DOHH2 (cell line): ENCODE measurements around the gene NDUFA12.

Experiments
- CTCF ChIP-seq: fragments of 200-600 bp; sonication (generic); IDR thresholded peaks from one replicate; pipeline ENCODE4 v1.5.1; 2014; ENCODE audit warnings: antibody characterized with exemption, mild to moderate bottlenecking, low read depth, low read length; ENCODE audit not compliant: poor library complexity, severe bottlenecking
- EZH2phosphoT487 ChIP-seq: fragments of 200-600 bp; sonication (generic); IDR thresholded peaks from 2 replicates; pipeline ENCODE4 v1.6.1; 2017; ENCODE audit warnings: borderline replicate concordance, mild to moderate bottlenecking, antibody characterized with exemption, low read length, moderate library complexity, mixed read lengths

DNA sequence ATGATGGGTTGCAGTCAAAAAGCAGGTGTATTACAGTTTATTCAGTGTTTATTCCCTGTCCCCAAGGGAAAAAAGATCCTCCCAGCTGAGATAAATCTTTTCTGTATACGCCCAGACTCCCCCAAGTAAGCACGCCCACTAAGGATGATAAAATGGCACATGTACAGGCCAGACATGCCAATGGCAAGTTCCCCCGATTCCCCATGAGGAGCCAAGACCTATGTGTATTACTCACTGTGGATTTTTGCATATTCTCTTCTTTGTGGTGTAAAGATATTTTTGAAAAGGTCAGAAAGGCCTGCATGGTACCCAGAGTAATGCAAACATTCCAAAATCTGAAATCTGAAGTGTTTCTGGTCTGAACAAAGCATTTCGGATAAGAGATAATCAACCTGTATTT is 47.7 kb upstream of the NDUFA12 start:
- TF ChIP-seq CTCF = no peak
- TF ChIP-seq EZH2phosphoT487 = no peak
